HG03565 (cell line): Measurements from ENCODE around the gene NAP1L5.

Source experiments
- ATAC-seq: cut with Tn5 transposase; IDR thresholded peaks from one replicate; pipeline ENCODE4 v1.9.1; 2021; ENCODE audit warnings: mild to moderate bottlenecking, moderate library complexity; ENCODE audit not compliant: unreplicated experiment

Gene NAP1L5

DNA sequence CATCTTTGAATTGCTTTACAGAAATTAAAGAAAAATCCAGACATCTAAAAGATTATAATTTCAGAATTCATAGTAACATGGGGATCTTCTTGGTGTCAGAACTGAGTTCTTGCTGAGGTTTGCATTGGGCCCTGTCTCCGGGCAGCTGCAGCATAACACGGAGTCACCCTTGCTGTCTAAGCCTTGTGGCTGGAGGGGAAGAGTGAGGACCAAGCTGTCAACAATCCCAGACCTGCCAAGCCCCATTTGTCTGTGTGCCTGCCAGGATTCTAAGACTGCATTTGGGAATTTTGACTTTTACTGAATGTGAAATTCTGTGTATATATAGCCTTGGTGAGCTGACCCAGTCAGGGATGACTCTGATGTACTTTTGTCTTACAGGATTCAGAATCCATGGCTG lies 25.2 kb upstream of the NAP1L5 start:
- no peak for ATAC-seq

DNA sequence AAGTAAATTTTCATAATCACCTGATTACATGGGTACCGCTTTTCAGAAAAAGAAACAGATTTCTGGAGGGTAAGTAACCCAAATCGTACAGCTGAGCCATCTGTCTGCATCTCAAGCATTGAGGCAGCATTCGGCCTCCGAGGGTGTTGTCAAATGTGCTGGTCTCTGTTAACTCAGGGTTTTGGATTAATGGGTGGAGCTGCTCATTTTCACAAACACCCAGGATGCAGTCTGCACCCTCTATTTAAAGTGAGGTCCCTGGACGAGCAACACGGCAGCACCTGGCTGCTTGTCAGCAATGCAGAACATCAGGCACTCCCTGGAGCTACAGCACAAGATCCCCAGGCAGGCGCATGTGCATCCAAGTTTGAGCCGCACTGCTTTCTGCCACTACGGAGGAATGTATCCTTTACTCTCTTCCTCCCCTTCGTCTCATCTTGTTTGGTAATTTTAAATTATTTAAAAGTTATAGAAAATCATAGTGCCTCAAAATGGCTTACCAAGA lies 24.7 kb upstream of the NAP1L5 start:
- ATAC-seq: no peak

DNA sequence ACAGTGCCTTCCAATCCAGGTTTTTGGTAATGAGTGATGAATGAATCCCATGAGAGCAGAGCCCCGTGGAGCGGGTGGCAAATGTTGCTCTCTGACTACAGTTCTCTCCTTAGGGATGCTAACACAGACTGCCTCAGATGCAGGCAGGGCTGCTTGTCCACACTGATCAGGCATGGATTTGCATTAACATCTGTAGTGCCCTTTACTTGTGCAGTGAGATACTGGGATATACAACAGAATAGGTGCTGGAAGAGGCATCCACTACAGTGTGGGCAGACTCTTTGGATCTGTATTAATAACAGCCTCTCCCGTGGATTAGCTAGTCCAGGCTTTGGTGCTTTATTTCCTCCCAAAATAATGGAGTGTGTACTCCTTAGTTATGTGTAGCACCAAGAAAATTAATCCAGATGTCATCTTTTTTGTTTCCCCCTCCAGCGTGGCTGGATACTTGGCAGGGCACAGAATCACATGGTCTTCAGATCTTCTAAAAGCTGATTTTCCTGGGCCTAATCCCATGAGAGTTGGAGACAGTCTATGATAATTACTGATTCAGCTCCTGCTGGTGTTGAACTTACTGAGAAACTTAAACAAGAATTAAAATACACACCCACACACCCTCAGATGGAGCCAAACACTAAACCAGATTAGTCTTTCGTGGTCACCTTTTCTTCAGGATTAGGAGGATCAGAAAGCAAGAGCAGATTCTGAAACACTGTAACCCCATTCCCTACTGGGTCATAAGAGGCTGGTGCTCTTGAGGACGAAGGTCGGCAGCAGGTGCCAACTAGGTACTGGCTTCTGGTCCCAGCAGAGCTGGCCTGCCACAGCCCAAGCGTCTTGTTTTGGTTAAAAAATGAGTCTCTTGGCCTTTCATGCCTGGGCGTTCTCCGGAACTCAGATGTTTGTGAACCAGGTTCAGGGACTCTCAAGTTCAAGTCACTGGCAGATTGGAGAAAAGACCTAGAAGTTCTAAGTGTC lies 23.1 kb upstream of the NAP1L5 start:
- ATAC-seq: no peak

- ATAC-seq: no peak
Measured at GRCh38 chr4:88719381-88719780, 21.8 kb upstream of the NAP1L5 start.

DNA sequence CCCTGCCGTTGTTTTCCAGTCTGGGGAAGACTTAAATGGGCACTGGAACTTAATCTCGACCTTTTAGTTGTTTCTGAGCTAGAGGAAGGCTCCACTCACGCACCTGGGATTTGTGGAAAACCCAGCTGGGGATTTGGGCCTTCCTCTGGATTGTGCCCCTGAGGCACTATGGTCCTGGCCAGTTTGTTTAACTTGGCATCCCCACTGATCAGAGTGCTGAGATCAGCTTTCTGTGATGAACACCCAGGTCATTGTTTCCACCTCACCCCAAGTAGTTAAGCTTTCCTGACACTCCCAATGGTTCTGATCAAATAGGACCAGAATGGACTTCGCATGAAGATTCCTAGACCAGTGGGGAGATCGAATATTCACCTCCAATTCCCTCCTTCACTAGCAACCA lies 20.5 kb upstream of the NAP1L5 start:
- no peak for ATAC-seq

DNA sequence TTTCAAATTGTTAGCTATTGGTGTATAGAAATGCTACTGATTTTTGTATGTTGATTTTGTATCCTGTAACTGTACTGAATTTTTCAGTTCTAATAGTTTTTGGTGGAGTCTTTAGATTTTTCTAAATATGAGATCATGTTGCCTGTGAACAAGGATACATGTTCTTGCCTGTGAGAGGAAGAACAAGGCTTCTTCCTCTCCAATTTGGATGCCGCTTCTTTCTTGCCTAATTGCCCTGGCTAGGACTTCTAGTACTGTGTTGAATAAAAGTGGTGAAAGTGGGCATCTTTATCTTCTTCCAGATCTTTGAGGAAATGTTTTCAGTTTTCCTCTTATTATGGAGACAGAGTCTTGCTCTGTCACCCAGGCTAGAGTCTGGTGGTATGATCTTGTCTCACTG lies 16.2 kb upstream of the NAP1L5 start:
- no peak for ATAC-seq

- no peak for ATAC-seq
Measured at GRCh38 chr4:88709989-88710388, 12.4 kb upstream of the NAP1L5 start.

DNA sequence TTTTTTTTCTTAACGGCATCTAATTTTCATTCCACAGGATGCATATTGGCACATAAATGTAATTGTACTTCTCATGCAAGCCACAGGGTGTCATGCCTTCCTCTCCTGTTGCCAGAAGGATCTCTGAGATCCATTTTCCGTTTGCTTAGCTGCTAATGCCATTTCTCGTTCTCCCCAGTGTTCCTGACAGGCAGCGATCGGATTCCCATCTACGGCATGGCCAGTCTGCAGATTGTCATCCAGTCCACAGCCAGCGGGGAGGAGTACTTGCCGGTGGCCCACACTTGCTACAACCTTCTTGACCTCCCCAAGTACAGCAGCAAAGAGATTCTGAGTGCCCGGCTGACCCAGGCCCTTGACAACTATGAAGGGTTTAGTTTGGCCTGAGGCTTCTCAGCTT lies 8.9 kb upstream of the NAP1L5 start:
- no peak for ATAC-seq

DNA sequence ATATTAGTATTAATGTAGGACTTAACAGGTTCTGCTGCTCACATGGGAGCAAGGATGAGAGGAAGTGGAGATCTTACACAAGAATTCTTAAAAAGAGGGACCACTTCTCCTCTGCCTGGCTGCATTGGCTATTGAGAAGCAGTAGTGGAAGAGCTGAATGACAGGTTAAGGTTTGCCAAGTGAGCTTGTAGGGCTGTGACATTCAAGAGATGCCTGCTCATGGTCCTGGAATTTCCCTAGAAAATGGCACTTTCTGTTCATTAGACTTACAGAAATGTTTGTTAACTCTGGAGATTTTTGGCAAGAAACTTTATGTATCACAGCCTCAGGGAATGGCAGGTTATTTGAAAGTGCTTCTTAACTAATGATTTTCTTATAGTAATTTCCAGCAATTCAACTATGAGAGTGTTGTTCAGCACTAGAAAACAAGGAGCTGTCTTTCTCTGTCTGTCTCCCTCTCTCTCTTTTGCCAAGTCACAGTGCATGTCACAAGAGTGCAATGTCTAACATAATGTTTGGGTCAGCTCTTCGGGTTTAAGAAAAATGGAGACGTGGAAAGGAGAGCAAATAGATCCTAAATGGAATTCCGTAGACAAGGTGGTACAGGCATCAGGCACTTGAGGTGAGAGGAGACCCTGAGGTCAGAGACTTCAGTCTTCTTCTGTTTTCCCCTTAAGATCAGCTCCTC lies 8.3 kb upstream of the NAP1L5 start:
- ATAC-seq: no peak

DNA sequence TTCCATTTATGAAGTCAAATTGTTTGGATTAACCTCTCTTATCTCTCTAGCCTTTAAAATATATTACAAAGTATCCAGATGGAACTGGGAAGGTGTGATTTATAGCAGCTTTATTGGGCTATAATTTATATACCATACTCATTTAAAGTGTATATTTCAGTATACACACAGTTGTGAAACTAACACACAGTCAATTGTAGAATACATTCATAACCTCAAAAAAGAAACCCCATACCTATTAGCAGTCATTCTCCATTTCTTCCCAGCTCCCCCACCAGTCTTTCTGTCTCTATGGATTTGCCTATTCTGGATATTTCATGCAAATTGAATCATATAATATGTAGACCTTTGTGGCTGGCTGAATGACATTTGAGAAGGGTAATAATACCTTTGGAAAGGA lies 7.6 kb upstream of the NAP1L5 start:
- no peak for ATAC-seq

DNA sequence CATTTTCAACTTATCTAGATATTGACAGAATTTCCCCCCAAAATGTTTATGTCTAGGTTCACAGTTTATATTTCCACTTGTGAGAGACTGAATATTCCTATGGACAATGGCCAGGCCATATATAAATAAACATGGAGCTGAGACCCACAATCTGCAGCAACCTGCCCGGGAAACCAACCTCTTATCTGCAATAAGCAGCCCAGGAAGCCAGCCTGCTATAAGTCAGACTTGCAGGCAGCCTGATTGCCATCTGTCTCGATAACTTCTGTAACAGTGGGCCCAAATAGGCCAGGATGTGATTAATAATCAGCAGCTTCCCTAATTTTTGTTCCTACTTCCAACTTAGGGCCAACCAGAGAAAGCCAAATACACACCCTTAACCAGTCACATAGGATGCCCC lies 5.2 kb upstream of the NAP1L5 start:
- ATAC-seq: no peak

DNA sequence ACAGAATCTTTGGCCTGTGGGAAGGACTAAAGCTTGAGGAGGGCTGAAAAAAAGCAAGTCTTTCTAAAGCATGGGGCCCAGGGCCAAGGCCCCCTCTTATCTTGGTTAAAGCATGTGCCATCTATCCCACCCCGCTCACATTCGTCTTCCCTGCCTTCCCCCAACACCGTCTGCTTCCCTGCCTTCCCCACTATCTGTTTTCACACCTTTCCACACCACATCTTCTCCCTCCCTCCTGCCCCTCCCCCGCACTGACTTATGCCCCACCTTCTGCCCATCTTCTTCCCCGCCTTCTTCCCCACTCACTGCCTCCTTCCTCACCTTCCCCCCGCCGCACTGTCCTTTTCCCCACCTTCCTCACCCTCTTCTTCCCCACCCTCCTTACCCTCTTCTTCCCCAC lies 890 bp upstream of the NAP1L5 start:
- no peak for ATAC-seq

DNA sequence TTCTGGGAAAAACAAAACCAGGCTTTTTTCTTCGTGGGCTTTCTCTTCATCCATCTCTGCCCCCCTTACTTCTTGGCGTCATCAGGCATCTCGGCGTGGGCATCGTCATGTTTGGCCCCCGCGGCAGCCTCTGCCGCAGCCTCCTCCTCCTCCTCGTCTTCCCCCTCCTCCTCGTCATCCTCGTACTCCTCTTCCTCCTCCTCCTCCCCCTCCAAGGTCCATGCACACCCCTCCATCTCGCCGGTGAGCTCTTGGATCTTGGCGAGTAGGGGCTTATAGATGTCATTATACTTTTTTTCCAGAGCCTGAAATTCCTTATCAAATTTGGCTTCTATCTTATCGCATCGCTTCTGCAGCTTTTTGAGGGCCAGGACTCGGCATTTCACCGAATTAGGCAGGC lies 488 bp downstream of the NAP1L5 start:
- no peak for ATAC-seq

- ATAC-seq: no peak
Measured at GRCh38 chr4:88696630-88697029, 999 bp downstream of the NAP1L5 start.

DNA sequence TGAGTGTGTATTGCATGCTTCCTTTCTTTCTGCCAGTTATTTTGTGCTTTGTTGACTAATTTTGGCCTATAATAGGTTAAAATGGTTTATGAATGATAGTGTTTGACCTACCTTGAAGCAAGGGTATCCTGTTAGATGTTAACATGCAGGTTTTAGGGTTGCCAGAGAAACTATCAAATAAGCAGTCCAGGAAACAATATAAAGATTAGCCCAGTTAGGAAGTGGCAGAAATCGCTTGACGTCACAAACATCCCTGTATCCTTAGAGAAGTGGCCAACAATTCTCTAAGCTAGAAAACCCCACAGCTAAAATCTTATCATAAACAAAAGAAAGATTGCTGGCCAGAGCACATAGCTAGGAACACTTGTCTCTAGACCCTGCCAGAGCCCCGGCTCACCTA lies 3.8 kb downstream of the NAP1L5 start:
- ATAC-seq: no peak

- no peak for ATAC-seq
Measured at GRCh38 chr4:88690355-88690754, 7.3 kb downstream of the NAP1L5 start.

GRCh38 chr4:88681209-88681608 lies 16.4 kb downstream of the NAP1L5 start:
- no peak for ATAC-seq

DNA sequence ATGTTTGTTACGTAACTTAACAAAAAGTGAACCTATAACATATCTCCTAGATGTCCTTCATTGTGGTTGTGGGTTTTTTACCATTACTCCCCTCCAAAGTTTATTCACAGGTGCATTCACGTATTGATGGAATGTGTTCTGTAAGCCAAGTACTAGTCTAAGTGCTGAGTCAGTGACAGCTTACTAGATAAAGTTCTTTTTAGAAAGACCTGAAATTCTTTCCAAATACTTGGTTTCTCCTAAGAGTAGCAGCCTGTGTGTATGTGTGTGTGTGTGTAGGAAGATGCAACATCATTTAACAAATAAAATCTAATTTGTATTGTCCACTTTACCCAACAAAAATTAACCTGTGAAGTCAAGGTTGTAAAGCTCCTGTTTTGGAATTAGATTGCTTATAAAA lies 22.1 kb downstream of the NAP1L5 start:
- no peak for ATAC-seq

DNA sequence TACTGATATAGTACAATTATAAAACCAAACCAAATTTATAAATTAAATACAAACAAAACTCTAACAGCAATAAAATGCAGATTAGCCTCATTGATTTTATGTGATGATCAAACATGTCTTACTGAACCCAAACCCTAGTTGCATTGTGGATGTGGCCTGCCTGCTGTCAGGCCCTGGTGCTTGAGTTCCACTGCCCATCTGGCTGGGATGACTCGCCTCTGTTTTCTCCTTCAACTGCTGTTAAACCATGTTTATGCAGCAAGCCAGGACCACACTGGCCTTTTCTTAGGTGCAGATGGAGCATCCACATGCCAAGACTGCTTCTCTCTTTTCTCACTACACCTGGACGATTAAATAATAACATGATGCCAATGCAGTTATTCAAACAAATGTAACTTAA lies 22.6 kb downstream of the NAP1L5 start:
- no peak for ATAC-seq

DNA sequence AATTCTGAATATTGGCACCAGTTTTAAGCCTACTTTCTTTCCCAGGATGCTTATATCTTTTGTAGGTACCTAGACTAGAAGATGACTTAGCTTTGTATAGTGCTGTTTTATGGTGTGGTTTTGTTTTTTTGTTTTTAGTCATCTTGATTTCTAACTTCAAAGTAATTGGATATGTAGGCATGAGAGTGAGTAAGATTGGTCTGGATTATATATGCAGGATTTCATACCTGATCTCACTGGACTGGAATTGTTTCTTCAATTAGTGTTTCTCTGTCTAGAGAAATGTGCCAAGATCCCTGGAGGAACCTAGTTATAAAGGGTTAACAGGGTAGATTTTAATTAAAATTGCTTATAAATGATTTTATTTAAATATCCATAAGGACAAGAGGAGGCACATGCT lies 23.1 kb downstream of the NAP1L5 start:
- ATAC-seq: no peak

GRCh38 chr4:88673886-88674285 lies 23.7 kb downstream of the NAP1L5 start:
- ATAC-seq: no peak

DNA sequence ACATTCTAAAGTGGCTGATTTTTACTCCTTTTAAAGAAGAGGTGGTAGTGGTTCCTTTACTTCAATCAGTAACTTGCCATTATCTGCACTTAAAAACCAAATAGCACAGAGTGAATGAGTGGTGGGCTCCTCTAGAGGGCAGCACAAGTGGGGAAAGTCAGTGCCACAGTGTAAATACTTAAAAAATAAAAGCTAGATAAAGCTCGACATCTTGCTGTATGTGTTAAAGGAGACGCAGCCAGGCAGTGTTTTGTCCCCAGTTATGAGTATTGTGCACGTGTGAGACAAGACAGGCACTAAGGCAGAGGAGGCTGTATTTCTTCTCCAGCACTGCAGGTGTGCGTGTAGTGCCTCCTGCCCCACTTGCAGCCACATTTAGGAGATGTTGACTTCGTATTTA lies 24.6 kb downstream of the NAP1L5 start:
- no peak for ATAC-seq
